ENCODE measurements around the gene SUGCT. TPM values are rescaled to one million over a fixed set of nuclear protein-coding genes. Genes with fewer than 3 reads are reported as not detected.

Gene SUGCT
- total and polyA plus RNA-seq, 8 donors = 0.73 to 1.9 (median 1.2) TPM

DNA sequence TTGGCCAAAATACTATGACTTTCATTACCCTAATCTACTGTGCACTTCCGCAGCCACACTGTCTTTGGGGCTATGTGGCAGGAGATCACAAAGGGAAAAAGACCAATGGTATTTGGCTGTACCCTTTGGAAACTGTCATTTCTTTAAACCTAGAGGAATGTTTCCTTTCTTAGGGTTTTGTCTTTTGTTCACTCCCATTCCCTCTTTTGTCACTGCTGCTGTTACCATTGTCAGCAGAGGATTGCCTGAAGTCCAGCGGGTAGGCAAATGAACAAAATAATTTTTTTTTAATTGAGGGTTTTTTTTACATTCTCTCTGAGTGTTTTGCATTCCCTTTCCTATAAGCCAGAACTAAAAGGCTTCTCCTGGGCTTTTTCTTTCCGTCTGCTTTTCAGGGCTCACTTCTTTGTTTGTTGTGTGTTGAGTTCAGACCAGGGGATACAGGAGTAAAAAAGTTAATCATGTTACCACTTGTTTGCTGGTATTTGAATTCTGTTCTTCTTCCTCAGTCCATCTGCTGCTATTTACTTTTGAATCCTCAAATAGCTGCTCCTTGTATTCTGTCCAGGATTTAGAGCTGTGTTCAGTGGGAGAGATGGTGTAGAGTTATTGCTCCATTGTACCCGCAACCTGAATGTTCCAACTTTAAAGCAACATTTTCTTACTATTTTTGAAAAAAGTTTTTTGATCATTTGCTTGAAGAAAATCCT, 374.6 kb downstream of the SUGCT start:
- TF ChIP-seq CTCF (IDR thresholded peaks at IDR 0.05) = no peak
- H3K4me1 ChIP-seq = no peaks in the 10 kb centered on the region
- no peaks in the 10 kb centered on the region for H3K27me3 ChIP-seq
- FAIRE-seq (no peak), DNase-seq (no peak), ATAC-seq (no peak)
- intact Hi-C loops (cut with DNase I) = no loop called here
- H3K36me3 ChIP-seq = no peaks in the 10 kb centered on the region
- 81 to 93% methylated on average over 4 of the region's 4 CpGs for WGBS, 2 donors
- no peak overlapping the region for H3K27ac ChIP-seq
- no peak overlapping the region for H3K4me3 ChIP-seq
- no peaks in the 10 kb centered on the region for H3K9me3 ChIP-seq

DNA sequence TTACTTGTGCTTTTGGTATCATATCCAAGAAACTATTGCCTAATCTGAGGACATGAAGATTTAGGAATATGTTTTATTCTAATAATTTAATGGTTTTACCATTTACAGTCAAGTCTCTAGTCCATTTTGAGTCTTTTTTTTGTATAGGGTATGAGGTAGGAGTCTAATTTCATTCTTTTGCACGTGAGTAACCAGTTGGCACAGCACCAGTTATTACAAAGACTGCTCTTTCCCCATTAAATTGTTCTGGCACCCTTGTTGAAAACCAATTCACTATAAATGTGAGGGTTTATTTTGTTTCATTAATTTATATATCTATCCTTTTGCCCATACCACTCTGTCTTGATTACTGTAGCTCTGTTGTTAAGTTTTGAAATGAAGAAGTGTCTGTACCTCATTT, 381.6 kb downstream of the SUGCT start:
- Histone ChIP-seq H3K27me3 (no peaks in the 10 kb centered on the region), H3K4me1 (no peaks in the 10 kb centered on the region), H3K27ac (no peak overlapping the region), H3K9me3 (no peaks in the 10 kb centered on the region), H3K4me3 (no peak overlapping the region), H3K36me3 (no peaks in the 10 kb centered on the region)
- FAIRE-seq = no peak
- intact Hi-C loops (cut with DNase I) = no loop called here
- no peak for TF ChIP-seq CTCF (IDR thresholded peaks at IDR 0.05)
- no peak for DNase-seq
- ATAC-seq = no peak
- WGBS, 2 donors = 65 to 70% methylated on average over 1 of the region's 1 CpG

DNA sequence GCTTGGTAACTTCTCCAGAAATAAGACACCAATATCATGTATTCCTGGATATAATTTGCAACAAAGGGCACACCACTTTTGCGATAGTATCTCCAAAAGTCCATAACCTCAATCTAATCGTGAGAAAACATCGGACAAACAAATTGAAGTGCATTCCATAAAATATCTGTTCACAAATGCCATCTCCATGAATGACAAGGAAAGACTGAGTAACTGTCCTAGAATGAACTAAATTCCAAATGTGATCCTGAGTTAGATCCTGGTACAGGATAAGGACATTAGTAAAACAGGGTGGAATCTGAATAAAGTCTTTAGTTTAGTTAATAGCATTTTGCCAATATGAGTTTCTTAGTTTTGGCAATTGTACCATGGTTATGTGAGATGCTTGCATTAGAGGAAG, 384.2 kb downstream of the SUGCT start:
- Histone ChIP-seq H3K36me3 (no peaks in the 10 kb centered on the region), H3K4me1 (no peaks in the 10 kb centered on the region), H3K27me3 (no peaks in the 10 kb centered on the region), H3K4me3 (no peak overlapping the region), H3K27ac (no peak overlapping the region), H3K9me3 (no peaks in the 10 kb centered on the region)
- FAIRE-seq (no peak), DNase-seq (no peak), ATAC-seq (no peak)
- TF ChIP-seq CTCF (IDR thresholded peaks at IDR 0.05) = no peak
- 93 to 99% methylated on average over 3 of the region's 3 CpGs for WGBS, 2 donors
- intact Hi-C loops (cut with DNase I) = no loop called here

DNA sequence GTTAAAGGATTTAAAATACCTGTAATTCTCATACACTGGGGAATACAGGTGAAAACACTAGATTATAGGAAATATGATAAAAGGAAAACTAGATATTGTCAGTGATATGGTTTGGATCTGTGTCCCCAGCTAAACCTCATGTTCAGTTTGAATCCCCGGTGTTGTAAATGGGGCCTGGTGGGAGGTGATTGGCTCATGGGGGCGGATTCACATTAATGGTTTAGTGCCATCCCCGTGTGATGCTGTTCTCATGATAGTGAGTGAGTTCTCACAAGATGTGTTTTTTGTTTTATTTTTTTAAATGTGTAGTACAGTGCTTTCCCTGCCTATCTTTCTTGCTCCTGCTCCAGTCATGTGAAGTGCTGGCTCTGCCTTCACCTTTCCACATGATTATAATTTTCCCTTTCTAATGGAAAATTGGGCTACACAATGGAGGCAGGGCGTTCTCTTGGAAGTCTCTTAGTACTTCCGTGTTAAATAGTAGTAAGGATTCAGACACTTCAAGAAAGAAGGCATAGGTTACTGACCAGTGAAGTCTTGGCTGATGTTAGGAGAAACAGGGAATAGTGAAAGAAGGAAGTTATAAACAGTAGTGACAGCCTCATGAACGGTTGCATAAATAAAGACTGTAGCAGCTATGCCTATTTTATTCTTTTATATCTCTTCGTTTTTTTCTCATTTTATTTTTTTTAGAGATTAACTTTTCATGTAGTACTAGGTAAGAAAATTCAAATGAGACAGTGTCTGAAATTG, 386.4 kb downstream of the SUGCT start:
- H3K27ac ChIP-seq = no peak overlapping the region
- no peak overlapping the region for H3K4me3 ChIP-seq
- intact Hi-C loops (cut with DNase I) = no loop called here
- no peaks in the 10 kb centered on the region for H3K4me1 ChIP-seq
- no peaks in the 10 kb centered on the region for H3K27me3 ChIP-seq
- DNase-seq (no peak), FAIRE-seq (no peak), ATAC-seq (no peak)
- H3K9me3 ChIP-seq = no peaks in the 10 kb centered on the region
- 83 to 88% methylated on average over 7 of the region's 7 CpGs for WGBS, 2 donors
- TF ChIP-seq CTCF (IDR thresholded peaks at IDR 0.05) = no peak
- no peaks in the 10 kb centered on the region for H3K36me3 ChIP-seq

DNA sequence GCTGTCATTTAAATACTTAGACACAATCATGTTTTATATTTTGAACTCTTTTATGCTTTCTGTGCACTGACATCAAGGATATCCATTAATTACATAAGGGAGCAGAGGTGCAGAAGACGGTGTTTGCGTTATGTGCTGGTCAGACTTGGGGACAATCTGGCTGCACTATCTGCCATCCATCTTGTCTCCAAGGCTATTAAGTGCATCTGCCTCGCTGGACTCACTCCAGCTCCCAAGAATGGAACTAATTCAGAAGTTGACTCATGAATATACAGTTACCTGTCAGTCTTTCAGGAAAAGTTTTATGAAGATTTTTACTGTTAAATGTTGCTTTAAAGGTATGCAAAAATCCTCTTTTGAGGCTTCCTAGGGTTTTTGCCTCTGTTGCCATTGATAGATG, 391.0 kb downstream of the SUGCT start:
- no peaks in the 10 kb centered on the region for H3K4me1 ChIP-seq
- intact Hi-C loops (cut with DNase I) = no loop called here
- H3K4me3 ChIP-seq = no peak overlapping the region
- H3K36me3 ChIP-seq = no peaks in the 10 kb centered on the region
- 82 to 87% methylated on average over 3 of the region's 3 CpGs for WGBS, 2 donors
- no peak for ATAC-seq
- H3K9me3 ChIP-seq = no peaks in the 10 kb centered on the region
- no peaks in the 10 kb centered on the region for H3K27me3 ChIP-seq
- FAIRE-seq = no peak
- no peak for TF ChIP-seq CTCF (IDR thresholded peaks at IDR 0.05)
- no peak overlapping the region for H3K27ac ChIP-seq
- no peak for DNase-seq
